CD14-positive monocyte (primary cell): ENCODE measurements around the gene ANTXR2. TPM values are rescaled to one million over a fixed set of nuclear protein-coding genes. Genes with fewer than 3 reads are reported as not detected.

Experiments
- DNase-seq, 3 donors: peaks; one replicate each; pipeline ENCODE4 v3.0.0-alpha.2; 2011 to 2022
- H2AFZ ChIP-seq: 2 replicates; pipeline ENCODE4 v1.6.0; 2012; ENCODE audit warnings: mild to moderate bottlenecking, low read depth, low read length, inconsistent platforms; ENCODE audit not compliant: insufficient read depth, poor library complexity, severe bottlenecking
- H3K27ac ChIP-seq, 2 donors: 1 replicate in 1 of 2; 2 replicates in 1 of 2; pipeline ENCODE4 v1.5.1; 2012 to 2013; ENCODE audit warnings: low read length in 2 of 2, control low read depth in 1 of 2, inconsistent platforms in 1 of 2, low read depth in 1 of 2, mild to moderate bottlenecking in 1 of 2
- H3K27me3 ChIP-seq, 2 donors: one replicate each; pipeline versions ENCODE4 v1.6.0 to v1.6.1; 2011 to 2013; ENCODE audit warnings: low read length in 2 of 2; ENCODE audit not compliant: control insufficient read depth in 2 of 2, insufficient read depth in 2 of 2
- H3K36me3 ChIP-seq, 2 donors: replicated peaks in 1 of 2; 1 replicate in 1 of 2; 2 replicates in 1 of 2; pipeline versions ENCODE4 v1.5.1 to v1.6.1; 2012 to 2013; ENCODE audit warnings: low read length in 2 of 2, control low read depth in 1 of 2, inconsistent platforms in 1 of 2, mild to moderate bottlenecking in 1 of 2; ENCODE audit not compliant: insufficient read depth in 2 of 2, control insufficient read depth in 1 of 2
- H3K4me1 ChIP-seq, 2 donors: 1 replicate in 1 of 2; 2 replicates in 1 of 2; pipeline versions ENCODE4 v1.5.1 to v1.6.1; 2012 to 2013; ENCODE audit warnings: low read length in 2 of 2, control low read depth in 1 of 2, inconsistent platforms in 1 of 2, mild to moderate bottlenecking in 1 of 2, moderate library complexity in 1 of 2; ENCODE audit not compliant: insufficient read depth in 2 of 2, control insufficient read depth in 1 of 2
- H3K4me2 ChIP-seq: replicated peaks from 2 replicates; pipeline ENCODE3; 2012; ENCODE audit warnings: low read length, moderate library complexity, mild to moderate bottlenecking; ENCODE audit not compliant: poor library complexity, severe bottlenecking; ENCODE audit errors: extremely low read depth
- H3K4me3 ChIP-seq, 3 experiments: fragments of 200-600 bp in 1 of 3; sonication (generic) in 1 of 3; replicated peaks in 1 of 3; 1 replicate in 2 of 3; 2 replicates in 1 of 3; pipeline ENCODE4 v1.5.1; 2011 to 2013; ENCODE audit warnings: low read length in 3 of 3, mild to moderate bottlenecking in 3 of 3, control low read depth in 2 of 3, low read depth in 2 of 3, inconsistent platforms in 1 of 3, moderate library complexity in 1 of 3
- H3K79me2 ChIP-seq: 2 replicates; pipeline ENCODE4 v1.6.0; 2012; ENCODE audit warnings: mild to moderate bottlenecking, control low read depth, inconsistent platforms, low read length, moderate library complexity; ENCODE audit not compliant: insufficient read depth
- H3K9ac ChIP-seq: 2 replicates; pipeline ENCODE4 v1.6.0; 2017; ENCODE audit warnings: low read length, mild to moderate bottlenecking; ENCODE audit not compliant: insufficient read depth, poor library complexity, severe bottlenecking
- H3K9me3 ChIP-seq, 2 donors: replicated peaks in 1 of 2; 1 replicate in 1 of 2; 2 replicates in 1 of 2; pipeline versions ENCODE4 v1.5.1 to v1.6.1; 2012 to 2013; ENCODE audit warnings: low read length in 2 of 2, control low read depth in 1 of 2; ENCODE audit not compliant: control insufficient read depth in 1 of 2, insufficient read depth in 1 of 2
- H4K20me1 ChIP-seq: 2 replicates; pipeline ENCODE4 v1.6.0; 2012; ENCODE audit warnings: mild to moderate bottlenecking, low read length, control low read depth, moderate library complexity; ENCODE audit not compliant: insufficient read depth
- H3K27ac Mint-ChIP-seq, 7 donors: one replicate each; pipeline ENCODE4 v1.8.0; 2020; ENCODE audit warnings: mild to moderate bottlenecking in 7 of 7, mixed read lengths in 7 of 7, moderate library complexity in 6 of 7, inconsistent platforms in 2 of 7
- H3K27me3 Mint-ChIP-seq, 3 donors: one replicate each; pipeline ENCODE4 v1.8.0; 2021 to 2022; ENCODE audit warnings: low read depth in 3 of 3, mild to moderate bottlenecking in 3 of 3, mixed read lengths in 3 of 3, moderate library complexity in 3 of 3, inconsistent platforms in 1 of 3
- H3K36me3 Mint-ChIP-seq, 2 donors: one replicate each; pipeline ENCODE4 v1.8.0; 2020; ENCODE audit warnings: mixed read lengths in 2 of 2, inconsistent platforms in 1 of 2, mild to moderate bottlenecking in 1 of 2
- H3K4me1 Mint-ChIP-seq: one replicate; pipeline ENCODE4 v1.8.0; 2020; ENCODE audit warnings: mild to moderate bottlenecking, mixed read lengths
- H3K4me3 Mint-ChIP-seq, 2 donors: one replicate each; pipeline ENCODE4 v1.8.0; 2020; ENCODE audit warnings: mild to moderate bottlenecking in 2 of 2, mixed read lengths in 2 of 2, moderate library complexity in 1 of 2
- H3K9me3 Mint-ChIP-seq, 7 donors: one replicate each; pipeline ENCODE4 v1.8.0; 2020 to 2022; ENCODE audit warnings: mixed read lengths in 7 of 7, mild to moderate bottlenecking in 6 of 7, moderate library complexity in 6 of 7, inconsistent platforms in 2 of 7
- CTCF ChIP-seq: fragments of 200-600 bp; IDR thresholded peaks from one replicate; pipeline ENCODE4 v1.8.0; 2022; ENCODE audit warnings: antibody characterized with exemption, mild to moderate bottlenecking
- WGBS: methylation state at CpG from one replicate; pipeline ENCODE4 v1.1.5; 2013; ENCODE audit warnings: missing lambda C conversion rate; ENCODE audit not compliant: insufficient coverage; 5-methylcytosine and 5-hydroxymethylcytosine counted together
- intact Hi-C, 2 donors: fragments of 100-400 bp; cut with micrococcal nuclease; formaldehyde crosslinking; loops; one replicate each; pipeline versions ENCODE4 v1.15.0 to v1.15.1; 2023
- polyA plus RNA-seq, 3 donors: library from polyadenylated mRNA; depleted of rRNA in 1 of 3; unstranded in 2 of 3; stranded (reverse) in 1 of 3; fragments of 300-500 nt in 2 of 3; fragments of >200 nt in 1 of 3; fragmentation: Illumina TruSeq in 2 of 3; gene quantifications; 1 replicate in 2 of 3; 2 replicates in 1 of 3; pipeline ENCODE4 v1.2.3, GENCODE V29; 2012 to 2021

ANTXR2 gene
- polyA plus RNA-seq, 3 donors: 15.4 to 69.6 (median 59.2) TPM

DNA sequence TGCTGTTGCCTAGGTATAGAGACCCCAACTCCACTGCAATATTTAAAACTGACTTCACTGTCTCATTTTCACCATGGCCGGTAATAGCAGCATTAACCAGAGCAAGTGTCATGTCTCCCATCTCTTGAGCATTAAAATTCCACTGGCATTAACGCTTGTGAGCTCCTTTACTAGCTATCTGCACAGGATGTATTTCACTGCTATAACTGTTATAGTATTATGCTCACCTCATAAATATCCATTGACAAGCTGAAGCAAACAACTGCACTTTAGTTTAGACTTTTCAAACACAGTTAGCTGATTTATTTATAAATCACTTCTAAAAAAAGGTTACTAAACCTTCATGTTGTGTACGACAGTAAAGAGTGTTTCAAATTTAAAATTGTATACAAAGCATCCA lies 157.8 kb downstream of the ANTXR2 start:
- Histone ChIP-seq H4K20me1 (peaks cover 21% of the 10 kb centered on the region), H3K27ac (no peak overlapping the region), H3K27me3 (no peaks in the 10 kb centered on the region), H3K4me2 (no peak overlapping the region), H3K9ac (no peak overlapping the region), H3K4me1 (no peaks in the 10 kb centered on the region), H3K9me3 (no peaks in the 10 kb centered on the region), H3K4me3 (no peak overlapping the region), H3K79me2 (no peaks in the 10 kb centered on the region), H3K36me3 (peaks cover 0 to 6% of the 10 kb centered on the region in 2 donors), H2AFZ (no peak overlapping the region)
- H3K9me3 Mint-ChIP-seq: no peaks in the 10 kb centered on the region
- no peaks in the 10 kb centered on the region for H3K27me3 Mint-ChIP-seq
- DNase-seq: no peak
- peaks cover 19 to 27% of the 10 kb centered on the region in 2 donors for H3K36me3 Mint-ChIP-seq
- intact Hi-C loops: no loop called here
- H3K27ac Mint-ChIP-seq: no peak overlapping the region
- no CpG with 5 or more reads among the region's 3 CpGs for WGBS
- no peaks in the 10 kb centered on the region for H3K4me1 Mint-ChIP-seq
- TF ChIP-seq CTCF: no peak
- no peak overlapping the region for H3K4me3 Mint-ChIP-seq

DNA sequence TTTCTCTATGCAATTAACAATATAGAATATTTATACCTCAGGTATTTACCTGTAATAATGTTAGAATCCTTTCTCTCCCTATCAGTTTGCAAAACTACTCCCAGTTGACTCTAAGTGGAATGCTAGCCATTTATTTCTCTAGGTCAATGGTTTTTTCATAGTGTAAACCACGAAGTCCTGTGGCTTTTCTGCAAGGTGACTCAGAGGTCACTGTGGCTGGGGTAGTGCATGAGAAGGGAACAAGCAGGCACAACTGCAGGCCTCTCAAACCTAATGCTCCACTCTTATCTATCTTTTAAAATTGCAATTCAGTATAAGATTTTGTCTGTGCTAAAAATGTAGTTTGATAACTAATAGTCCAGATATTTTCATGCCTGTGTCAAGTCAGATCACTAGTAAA lies 159.4 kb downstream of the ANTXR2 start:
- Mint-ChIP-seq H3K36me3 (peaks cover 16 to 31% of the 10 kb centered on the region in 2 donors), H3K4me1 (no peaks in the 10 kb centered on the region), H3K9me3 (no peaks in the 10 kb centered on the region), H3K4me3 (no peak overlapping the region), H3K27me3 (peaks cover 0 to 2% (median 0%) of the 10 kb centered on the region in 3 donors), H3K27ac (no peak overlapping the region)
- Histone ChIP-seq H3K36me3 (peaks cover 0 to 6% of the 10 kb centered on the region in 2 donors), H3K9ac (no peak overlapping the region), H3K4me2 (no peak overlapping the region), H3K27ac (no peak overlapping the region), H3K4me3 (no peak overlapping the region), H3K79me2 (no peaks in the 10 kb centered on the region), H3K4me1 (no peaks in the 10 kb centered on the region), H4K20me1 (peaks cover 21% of the 10 kb centered on the region), H3K9me3 (no peaks in the 10 kb centered on the region), H3K27me3 (no peaks in the 10 kb centered on the region), H2AFZ (no peak overlapping the region)
- DNase-seq: no peak
- intact Hi-C loops: no loop called here
- TF ChIP-seq CTCF: no peak
- WGBS: no CpG with 5 or more reads among the region's 1 CpG
